HepG2 (cell line): ENCODE results near the gene CHST2. TPM values are rescaled to one million over a fixed set of nuclear protein-coding genes. Genes with fewer than 3 reads are reported as not detected.

Experiments used
- ATAC-seq: fragments of 200-7000 bp; cut with Tn5 transposase; 3 replicates; pipeline ENCODE4 v1.9.1; 2020; ENCODE audit warnings: mild to moderate bottlenecking, moderate library complexity
- BruUV-seq: library from RNA; stranded (reverse); fragments of 400-500 nt; replicated peaks from 2 replicates; lab custom pipeline; 2021; lab: Mats Ljungman, UMichigan
- CTCF ChIA-PET: fragments of 300-600 bp; formaldehyde crosslinking; extraction: SDS; loops from one replicate; lab custom pipeline; 2021; ENCODE audit warnings: low total read pairs, inconsistent platforms, low intra/inter-chr PET ratio; lab: Yijun Ruan, JAX
- POLR2A ChIA-PET: fragments of 350-600 bp; sonication (Branson Sonifier 250); formaldehyde crosslinking; loops from one replicate; lab custom pipeline; 2020; ENCODE audit warnings: antibody characterized with exemption, inconsistent platforms; lab: Yijun Ruan, JAX
- DNase-seq: peaks from one replicate; pipeline ENCODE4 v3.0.0-alpha.2; 2015; ENCODE audit warnings: low spot score
- FAIRE-seq: peaks from 3 replicates; lab custom pipeline; 2011; peaks lifted over from hg19 to GRCh38; lab: Jason Lieb, UNC
- H2AFZ ChIP-seq: one replicate; pipeline ENCODE4 v1.6.1; 2011; ENCODE audit warnings: low read length, inconsistent platforms
- H3K27ac ChIP-seq: fragments of 300-600 bp; 3 replicates; pipeline ENCODE4 v1.8.0; 2011; ENCODE audit warnings: mixed run types, mild to moderate bottlenecking, mixed read lengths, low read length, inconsistent platforms; ENCODE audit not compliant: insufficient read depth; ENCODE audit errors: extremely low read length
- H3K27me3 ChIP-seq, 2 experiments: fragments of 200-600 bp in 1 of 2; 2 replicates in 1 of 2; 3 replicates in 1 of 2; pipeline versions ENCODE4 v1.6.0 to v1.8.0; 2011; ENCODE audit warnings: low read length in 2 of 2, mild to moderate bottlenecking in 2 of 2, moderate library complexity in 2 of 2, inconsistent platforms in 1 of 2; ENCODE audit not compliant: insufficient read depth in 2 of 2, control insufficient read depth in 1 of 2
- H3K36me3 ChIP-seq, 2 experiments: fragments of 200-600 bp in 1 of 2; replicated peaks in 1 of 2; 2 replicates in 1 of 2; 3 replicates in 1 of 2; pipeline versions ENCODE4 v1.5.1 to v1.8.0; 2011; ENCODE audit warnings: low read length in 2 of 2, inconsistent platforms in 1 of 2; ENCODE audit not compliant: insufficient read depth in 2 of 2, control insufficient read depth in 1 of 2
- H3K4me1 ChIP-seq: 2 replicates; pipeline ENCODE4 v1.5.1; 2012; ENCODE audit warnings: low read length, inconsistent platforms; ENCODE audit not compliant: insufficient read depth
- H3K4me2 ChIP-seq: 2 replicates; pipeline ENCODE4 v1.6.0; 2011; ENCODE audit warnings: low read depth, low read length, inconsistent platforms
- H3K4me3 ChIP-seq, 3 experiments: fragments of 200-600 bp in 1 of 3; sonication (generic), shearing (Covaris generic) in 1 of 3; replicated peaks in 1 of 3; 2 replicates each; pipeline ENCODE4 v1.5.1; 2011 to 2016; ENCODE audit warnings: low read length in 3 of 3, inconsistent platforms in 2 of 3, low read depth in 2 of 3, mild to moderate bottlenecking in 2 of 3, control low read depth in 1 of 3, mixed read lengths in 1 of 3; ENCODE audit not compliant: insufficient read depth in 1 of 3
- H3K79me2 ChIP-seq: one replicate; pipeline ENCODE4 v1.6.1; 2011; ENCODE audit warnings: low read length, inconsistent platforms; ENCODE audit not compliant: insufficient read depth
- H3K9ac ChIP-seq: 2 replicates; pipeline ENCODE4 v1.6.0; 2011; ENCODE audit warnings: mild to moderate bottlenecking, low read depth, low read length, inconsistent platforms; ENCODE audit not compliant: insufficient read depth
- H3K9me3 ChIP-seq: 2 replicates; pipeline ENCODE4 v1.5.1; 2012; ENCODE audit warnings: mild to moderate bottlenecking, low read length
- H4K20me1 ChIP-seq: 2 replicates; pipeline ENCODE4 v1.6.0; 2011; ENCODE audit warnings: inconsistent platforms, mild to moderate bottlenecking, low read length, moderate library complexity; ENCODE audit not compliant: insufficient read depth
- ARNT ChIP-seq: fragments of 450-650 bp; IDR thresholded peaks from 2 replicates; pipeline ENCODE4 v1.6.1; 2017
- ATF6 ChIP-seq: sonication (generic); formaldehyde crosslinking; conservative IDR thresholded peaks from 2 replicates; pipeline ENCODE4 v1.4.0; 2020; ENCODE audit warnings: missing genetic modification reagents
- CHD2 ChIP-seq: IDR thresholded peaks from 2 replicates; pipeline ENCODE4 v1.6.1; 2011; ENCODE audit warnings: low read depth, low read length, improper control_type of control experiment
- ELF1 ChIP-seq: sonication (generic); formaldehyde crosslinking; IDR thresholded peaks from 2 replicates; pipeline ENCODE4 v1.4.0; 2020; ENCODE audit warnings: missing genetic modification reagents
- FOSL1 ChIP-seq: sonication (generic); formaldehyde crosslinking; IDR thresholded peaks from 2 replicates; pipeline ENCODE4 v1.9.0; 2021; ENCODE audit warnings: missing genetic modification reagents, borderline replicate concordance
- FOXO1 ChIP-seq: sonication (generic); formaldehyde crosslinking; IDR thresholded peaks from 2 replicates; pipeline ENCODE4 v1.4.0; 2020; ENCODE audit warnings: missing genetic modification reagents
- IRF2 ChIP-seq: IDR thresholded peaks from 2 replicates; pipeline ENCODE4 v1.6.1; 2018; ENCODE audit warnings: missing genetic modification reagents, missing compliant biosample characterization
- MAX ChIP-seq: IDR thresholded peaks from 2 replicates; pipeline ENCODE4 v1.6.1; 2012; ENCODE audit warnings: inconsistent platforms
- NBN ChIP-seq: fragments of 450-650 bp; conservative IDR thresholded peaks from 2 replicates; pipeline ENCODE4 v1.6.1; 2017
- SMYD3 ChIP-seq: sonication (generic); formaldehyde crosslinking; IDR thresholded peaks from 2 replicates; pipeline ENCODE4 v1.8.1; 2023; ENCODE audit warnings: mild to moderate bottlenecking, missing genetic modification reagents
- SRSF4 ChIP-seq: fragments of 200-400 bp; formaldehyde crosslinking; IDR thresholded peaks from one replicate; pipeline ENCODE4 v1.6.1; 2018; ENCODE audit warnings: mild to moderate bottlenecking, low read depth, low read length, moderate library complexity; ENCODE audit not compliant: poor library complexity, severe bottlenecking
- XRCC5 ChIP-seq: fragments of 200-400 bp; formaldehyde crosslinking; optimal IDR thresholded peaks from 2 replicates; pipeline ENCODE3; 2017; ENCODE audit warnings: mild to moderate bottlenecking, low read length
- WGBS: methylation state at CpG from one replicate; pipeline ENCODE4 v1.1.6; 2017; ENCODE audit warnings: low lambda C conversion rate; 5-methylcytosine and 5-hydroxymethylcytosine counted together
- in situ Hi-C: cut with HindIII; loops from 2 replicates; pipeline ENCODE4 v1.10.0; 2017; ENCODE audit warnings: low pct_unique_long_range_greater_than_20kb; ENCODE audit not compliant: extremely low pct_ligation_motif_present
- intact Hi-C: fragments of 100-400 bp; cut with micrococcal nuclease; formaldehyde crosslinking; loops from one replicate; pipeline ENCODE4 v1.10.0; 2022; ENCODE audit not compliant: unreplicated experiment
- polyA plus RNA-seq, 8 experiments: library from polyadenylated mRNA; depleted of rRNA in 3 of 8; stranded (reverse) in 7 of 8; unstranded in 1 of 8; fragments of >200 nt; fragmentation: Illumina TruSeq in 4 of 8; extraction: Trizol in 4 of 8; gene quantifications; 2 replicates each; pipeline versions ENCODE4 v1.2.1 to v1.2.3, GENCODE V29; 2011 to 2016; ENCODE audit warnings: low read depth in 4 of 8, missing spikeins in 1 of 8, mixed read lengths in 1 of 8; ENCODE audit not compliant: insufficient read depth in 1 of 8
- total RNA-seq, 5 experiments: library from RNA; depleted of rRNA; stranded (reverse); fragments of >200 nt; fragmentation: Illumina TruSeq; extraction: Trizol; gene quantifications; 2 replicates each; pipeline ENCODE4 v1.2.3, GENCODE V29; 2016; ENCODE audit warnings: low read depth in 1 of 5
- TF ChIP-seq, protein P1 (sequence below): sonication (generic); formaldehyde crosslinking; IDR thresholded peaks from 2 replicates; pipeline ENCODE4 v1.4.0; 2020; ENCODE audit warnings: missing genetic modification reagents
- TF ChIP-seq, protein P2 (sequence below): sonication (generic); formaldehyde crosslinking; IDR thresholded peaks from 2 replicates; pipeline ENCODE4 v1.4.0; 2020; ENCODE audit warnings: missing genetic modification reagents

CHST2 gene
- total and polyA plus RNA-seq, 2 of the 13 experiments (the other 11 are each of a cell fraction or from before 2014, with no cell fraction given), result not detected

- in situ Hi-C loops (no loop called here), intact Hi-C loops (no loop called here)
- no peaks in the 10 kb centered on the region for H3K79me2 ChIP-seq
- H3K9ac ChIP-seq, result no peak overlapping the region
- no peak for ATAC-seq
- DNase-seq, result no peak
- H3K9me3 ChIP-seq, result no peaks in the 10 kb centered on the region
- WGBS, result 30% methylated on average over 6 of the region's 6 CpGs
- H3K36me3 ChIP-seq, result no peaks in the 10 kb centered on the region
- no TSS peak for BruUV-seq
- H3K4me3 ChIP-seq, result no peak overlapping the region
- no peaks in the 10 kb centered on the region for H3K4me1 ChIP-seq
- FAIRE-seq, result no peak
- no peaks in the 10 kb centered on the region for H4K20me1 ChIP-seq
- ChIA-PET CTCF (no interaction called here), POLR2A (no interaction called here)
- no peak overlapping the region for H2AFZ ChIP-seq
- H3K27ac ChIP-seq, result no peak overlapping the region
- peaks cover 0 to 2% of the 10 kb centered on the region in 2 experiments; a peak in 2 of 5 replicates for H3K27me3 ChIP-seq
- H3K4me2 ChIP-seq, result no peak overlapping the region
- no peak for TF ChIP-seq MAX
- no peak for TF ChIP-seq ELF1 (CRISPR knock-in tag)
- 0 out of 2 replicates have a peak, but pooled peaks have one; percentile 40 for TF ChIP-seq CHD2
- TF ChIP-seq XRCC5, result no peak
These were observed 21.0 kb downstream of the CHST2 start for GRCh38 chr3:143140550-143140949.

DNA sequence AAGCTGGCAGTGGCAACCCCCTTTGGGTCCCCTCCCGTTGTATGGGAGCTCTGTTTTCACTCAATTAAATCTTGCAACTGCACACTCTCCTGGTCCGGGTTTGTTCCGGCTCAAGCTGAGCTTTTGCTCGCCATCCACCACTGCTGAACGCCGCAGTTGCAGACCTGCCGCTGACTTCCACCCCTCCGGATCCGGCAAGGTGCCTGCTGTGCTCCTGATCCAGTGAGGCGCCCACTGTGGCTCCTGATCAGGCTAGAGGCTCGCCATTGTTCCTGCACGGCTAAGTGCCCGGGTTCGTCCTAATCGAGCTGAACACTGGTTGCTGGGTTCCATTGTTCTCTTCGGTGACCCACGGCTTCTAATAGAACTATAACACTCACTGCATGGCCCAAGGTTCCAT lies 22.8 kb downstream of the CHST2 start:
- Histone ChIP-seq H3K27me3 (peaks cover 2 to 3% of the 10 kb centered on the region in 2 experiments; a peak in 2 of 5 replicates), H3K9me3 (no peaks in the 10 kb centered on the region), H3K36me3 (no peaks in the 10 kb centered on the region), H3K4me2 (no peak overlapping the region), H3K4me1 (no peaks in the 10 kb centered on the region), H4K20me1 (no peaks in the 10 kb centered on the region), H2AFZ (no peak overlapping the region), H3K79me2 (no peaks in the 10 kb centered on the region), H3K4me3 (no peak overlapping the region), H3K9ac (no peak overlapping the region), H3K27ac (no peak overlapping the region)
- CTCF ChIA-PET, result no interaction called here
- FAIRE-seq, result no peak
- POLR2A ChIA-PET, result no interaction called here
- in situ Hi-C loops (no loop called here), intact Hi-C loops (no loop called here)
- DNase-seq, result no peak
- BruUV-seq, result no TSS peak
- no peak for ATAC-seq
- WGBS, result 37% methylated on average over 6 of the region's 17 CpGs
- TF ChIP-seq SMYD3 (CRISPR knock-in tag) (no peak), NBN (no peak), FOXO1 (CRISPR knock-in tag) (no peak), FOSL1 (CRISPR knock-in tag) (no peak), SRSF4 (no peak), ARNT (no peak), IRF2 (CRISPR knock-in tag) (no peak), ATF6 (CRISPR knock-in tag) (no peak)
- TF ChIP-seq, protein P1, sequence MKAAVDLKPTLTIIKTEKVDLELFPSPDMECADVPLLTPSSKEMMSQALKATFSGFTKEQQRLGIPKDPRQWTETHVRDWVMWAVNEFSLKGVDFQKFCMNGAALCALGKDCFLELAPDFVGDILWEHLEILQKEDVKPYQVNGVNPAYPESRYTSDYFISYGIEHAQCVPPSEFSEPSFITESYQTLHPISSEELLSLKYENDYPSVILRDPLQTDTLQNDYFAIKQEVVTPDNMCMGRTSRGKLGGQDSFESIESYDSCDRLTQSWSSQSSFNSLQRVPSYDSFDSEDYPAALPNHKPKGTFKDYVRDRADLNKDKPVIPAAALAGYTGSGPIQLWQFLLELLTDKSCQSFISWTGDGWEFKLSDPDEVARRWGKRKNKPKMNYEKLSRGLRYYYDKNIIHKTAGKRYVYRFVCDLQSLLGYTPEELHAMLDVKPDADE (CRISPR knock-in tag), result no peak
- TF ChIP-seq, protein P2, sequence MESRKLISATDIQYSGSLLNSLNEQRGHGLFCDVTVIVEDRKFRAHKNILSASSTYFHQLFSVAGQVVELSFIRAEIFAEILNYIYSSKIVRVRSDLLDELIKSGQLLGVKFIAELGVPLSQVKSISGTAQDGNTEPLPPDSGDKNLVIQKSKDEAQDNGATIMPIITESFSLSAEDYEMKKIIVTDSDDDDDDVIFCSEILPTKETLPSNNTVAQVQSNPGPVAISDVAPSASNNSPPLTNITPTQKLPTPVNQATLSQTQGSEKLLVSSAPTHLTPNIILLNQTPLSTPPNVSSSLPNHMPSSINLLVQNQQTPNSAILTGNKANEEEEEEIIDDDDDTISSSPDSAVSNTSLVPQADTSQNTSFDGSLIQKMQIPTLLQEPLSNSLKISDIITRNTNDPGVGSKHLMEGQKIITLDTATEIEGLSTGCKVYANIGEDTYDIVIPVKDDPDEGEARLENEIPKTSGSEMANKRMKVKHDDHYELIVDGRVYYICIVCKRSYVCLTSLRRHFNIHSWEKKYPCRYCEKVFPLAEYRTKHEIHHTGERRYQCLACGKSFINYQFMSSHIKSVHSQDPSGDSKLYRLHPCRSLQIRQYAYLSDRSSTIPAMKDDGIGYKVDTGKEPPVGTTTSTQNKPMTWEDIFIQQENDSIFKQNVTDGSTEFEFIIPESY, result no peak
